ENCODE measurements around the gene NIM1K. TPM values are rescaled to one million over a fixed set of nuclear protein-coding genes. Genes with fewer than 3 reads are reported as not detected.

Gene NIM1K
- total and polyA plus RNA-seq, 10 of the 15 experiments (the other 5 are each of a cell fraction or from before 2014, with no cell fraction given), result 0.27 to 1.7 (median 0.66) TPM

DNA sequence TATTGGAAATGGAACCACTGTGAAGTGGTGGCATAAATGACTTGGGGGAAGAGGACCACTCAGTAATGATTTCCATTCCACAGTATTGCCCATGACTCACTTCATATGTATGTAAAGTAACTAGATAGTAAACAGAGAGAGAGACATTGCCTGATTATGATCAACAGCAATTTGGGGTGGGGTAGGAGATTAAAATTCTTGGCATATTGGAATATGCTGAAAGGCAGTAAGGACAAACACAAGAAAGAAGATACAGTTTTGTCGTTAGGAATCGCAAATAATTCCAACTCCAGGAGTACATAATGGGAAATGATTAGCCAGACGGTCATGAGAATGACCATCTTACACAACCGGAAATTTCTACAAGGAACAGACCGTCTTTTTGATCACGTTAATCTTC, 122.7 kb downstream of the NIM1K start (continued):
- no peak for TF ChIP-seq TCF3 (IDR thresholded peaks at IDR 0.05; ENCODE audit: borderline replicate concordance, insufficient read depth, low read depth, low read length)

DNA sequence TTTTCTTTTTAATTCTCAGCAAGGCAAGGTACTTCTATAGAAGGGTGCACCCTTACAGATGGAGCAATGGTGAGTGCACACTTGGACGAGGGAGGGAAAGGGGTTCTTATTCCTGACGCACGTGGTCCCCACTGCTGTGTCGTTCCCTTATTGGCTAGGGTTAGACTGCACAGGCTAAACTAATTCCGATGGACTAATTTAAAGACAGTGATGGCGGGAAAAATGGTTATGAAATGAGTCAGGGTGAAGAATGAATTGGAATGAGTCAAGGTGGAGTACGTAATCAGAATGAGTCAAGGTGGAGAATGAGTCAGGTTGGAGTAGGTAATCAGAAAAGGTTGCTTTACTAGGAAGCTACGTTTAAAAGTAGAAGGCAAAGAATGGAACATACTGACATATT, 123.2 kb downstream of the NIM1K start:
- 45% methylated on average over 8 of the region's 8 CpGs for WGBS (ENCODE audit: insufficient coverage, insufficient replicate concordance, low lambda C conversion rate, missing lambda C conversion rate)
- in situ Hi-C loops (cut with MboI), result no loop called here
- H3K9ac ChIP-seq (ENCODE audit: control insufficient read depth, insufficient read depth, low read length), result no peak overlapping the region
- BruUV-seq (replicated peaks), result no TSS peak
- H3K27ac ChIP-seq (ENCODE audit: control insufficient read depth, insufficient read depth), result no peak overlapping the region; the same call in 1 of the 2 replicates
- SMC1A ChIA-PET (ENCODE audit: uncharacterized antibody, unreplicated experiment), result no interaction called here
- DNase-seq (ENCODE audit: low read depth, low spot score) (no peak), FAIRE-seq (no peak), ATAC-seq (no peak)
- no peak overlapping the region for H3K4me3 ChIP-seq
- H3K4me2 ChIP-seq (ENCODE audit: control insufficient read depth, insufficient read depth), result no peak overlapping the region
- H3K9me3 ChIP-seq (replicated peaks; ENCODE audit: control insufficient read depth, insufficient read depth, low read length), result no peaks in the 10 kb centered on the region; the same call in 1 of the 3 replicates
- RAD21 ChIA-PET (ENCODE audit: unreplicated experiment), result interaction anchor here (0.6 to 0.8 kb wide), 3 partner anchors 9 to 169 kb away, joined by 3 to 4 read pairs (median 3); no protein-coding TSS in a partner anchor
- CTCF ChIA-PET, result interaction anchor here (0.9 to 2.3 kb wide), 3 partner anchors 9 to 169 kb away, joined by 3 to 11 read pairs (median 6); partner anchors contain the start of gene TMEM267
- POLR2A ChIA-PET, result interaction anchor here (0.5 to 1.1 kb wide), 6 partner anchors 12 to 273 kb away, joined by 3 to 4 read pairs (median 3); no protein-coding TSS in a partner anchor
- peaks cover 6% of the 10 kb centered on the region for H3K4me1 ChIP-seq (ENCODE audit: control insufficient read depth, insufficient read depth, low read length)
- H3K27me3 ChIP-seq (replicated peaks in 1 of 2; ENCODE audit: control insufficient read depth in 2 of 2, insufficient read depth in 2 of 2, low read length in 1 of 2), result no peaks in the 10 kb centered on the region
- intact Hi-C loops (cut with micrococcal nuclease; ENCODE audit: unreplicated experiment), result no loop called here
- H3K36me3 ChIP-seq (ENCODE audit: control insufficient read depth in 2 of 2, insufficient read depth in 2 of 2, low read length in 1 of 2), result no peaks in the 10 kb centered on the region; a peak in 1 of 4 replicates
- H3K79me2 ChIP-seq (ENCODE audit: control insufficient read depth, insufficient read depth, low read length), result peaks cover 30% of the 10 kb centered on the region
- no peak overlapping the region; the same call in 1 of the 2 replicates for H2AFZ ChIP-seq (ENCODE audit: control insufficient read depth, low read depth, low read length)
- no peaks in the 10 kb centered on the region for H4K20me1 ChIP-seq (ENCODE audit: control insufficient read depth, insufficient read depth)
- TF ChIP-seq JUNB (IDR thresholded peaks at IDR 0.05), result peak; percentile 96
- TF ChIP-seq GATAD2B (conservative IDR thresholded peaks at IDR 0.05; ENCODE audit: low read depth), result no peak
- TF ChIP-seq, protein P1, sequence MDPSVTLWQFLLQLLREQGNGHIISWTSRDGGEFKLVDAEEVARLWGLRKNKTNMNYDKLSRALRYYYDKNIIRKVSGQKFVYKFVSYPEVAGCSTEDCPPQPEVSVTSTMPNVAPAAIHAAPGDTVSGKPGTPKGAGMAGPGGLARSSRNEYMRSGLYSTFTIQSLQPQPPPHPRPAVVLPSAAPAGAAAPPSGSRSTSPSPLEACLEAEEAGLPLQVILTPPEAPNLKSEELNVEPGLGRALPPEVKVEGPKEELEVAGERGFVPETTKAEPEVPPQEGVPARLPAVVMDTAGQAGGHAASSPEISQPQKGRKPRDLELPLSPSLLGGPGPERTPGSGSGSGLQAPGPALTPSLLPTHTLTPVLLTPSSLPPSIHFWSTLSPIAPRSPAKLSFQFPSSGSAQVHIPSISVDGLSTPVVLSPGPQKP (IDR thresholded peaks at IDR 0.05; ENCODE audit: low read depth, low read length), result no peak
- no peak for TF ChIP-seq CBFB (IDR thresholded peaks at IDR 0.05; ENCODE audit: low read depth)
- no peak for TF ChIP-seq RELA (IDR thresholded peaks at IDR 0.05; ENCODE audit: borderline replicate concordance, partially characterized antibody)
- TF ChIP-seq PAX8 (IDR thresholded peaks at IDR 0.05), result no peak
- TF ChIP-seq, protein P2, sequence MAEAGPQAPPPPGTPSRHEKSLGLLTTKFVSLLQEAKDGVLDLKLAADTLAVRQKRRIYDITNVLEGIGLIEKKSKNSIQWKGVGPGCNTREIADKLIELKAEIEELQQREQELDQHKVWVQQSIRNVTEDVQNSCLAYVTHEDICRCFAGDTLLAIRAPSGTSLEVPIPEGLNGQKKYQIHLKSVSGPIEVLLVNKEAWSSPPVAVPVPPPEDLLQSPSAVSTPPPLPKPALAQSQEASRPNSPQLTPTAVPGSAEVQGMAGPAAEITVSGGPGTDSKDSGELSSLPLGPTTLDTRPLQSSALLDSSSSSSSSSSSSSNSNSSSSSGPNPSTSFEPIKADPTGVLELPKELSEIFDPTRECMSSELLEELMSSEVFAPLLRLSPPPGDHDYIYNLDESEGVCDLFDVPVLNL (IDR thresholded peaks at IDR 0.05; ENCODE audit: low read depth, low read length), result peak; percentile 42; the same call in 1 of the 2 replicates
- no peak for TF ChIP-seq KDM1A (IDR thresholded peaks at IDR 0.05; ENCODE audit: borderline replicate concordance)
- TF ChIP-seq, protein P3, sequence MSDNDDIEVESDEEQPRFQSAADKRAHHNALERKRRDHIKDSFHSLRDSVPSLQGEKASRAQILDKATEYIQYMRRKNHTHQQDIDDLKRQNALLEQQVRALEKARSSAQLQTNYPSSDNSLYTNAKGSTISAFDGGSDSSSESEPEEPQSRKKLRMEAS (IDR thresholded peaks at IDR 0.05; ENCODE audit: low read depth, low read length), result no peak
- peak; percentile 76; the same call in 1 of the 2 replicates for TF ChIP-seq NFIC (IDR thresholded peaks at IDR 0.05; ENCODE audit: low read depth, low read length)
- TF ChIP-seq, protein P4, sequence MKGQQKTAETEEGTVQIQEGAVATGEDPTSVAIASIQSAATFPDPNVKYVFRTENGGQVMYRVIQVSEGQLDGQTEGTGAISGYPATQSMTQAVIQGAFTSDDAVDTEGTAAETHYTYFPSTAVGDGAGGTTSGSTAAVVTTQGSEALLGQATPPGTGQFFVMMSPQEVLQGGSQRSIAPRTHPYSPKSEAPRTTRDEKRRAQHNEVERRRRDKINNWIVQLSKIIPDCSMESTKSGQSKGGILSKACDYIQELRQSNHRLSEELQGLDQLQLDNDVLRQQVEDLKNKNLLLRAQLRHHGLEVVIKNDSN (IDR thresholded peaks at IDR 0.05; ENCODE audit: borderline replicate concordance, extremely low read length, insufficient read depth, low read depth, low read length), result no peak
- TF ChIP-seq RUNX3 (IDR thresholded peaks at IDR 0.05; ENCODE audit: low read length), result no peak; the same call in 1 of the 2 replicates
- TF ChIP-seq CHD1 (IDR thresholded peaks at IDR 0.05; ENCODE audit: low read depth, low read length), result no peak
- TF ChIP-seq MEF2B (IDR thresholded peaks at IDR 0.05; ENCODE audit: partially characterized antibody, poor library complexity, severe bottlenecking), result no peak
- TF ChIP-seq, protein P5, sequence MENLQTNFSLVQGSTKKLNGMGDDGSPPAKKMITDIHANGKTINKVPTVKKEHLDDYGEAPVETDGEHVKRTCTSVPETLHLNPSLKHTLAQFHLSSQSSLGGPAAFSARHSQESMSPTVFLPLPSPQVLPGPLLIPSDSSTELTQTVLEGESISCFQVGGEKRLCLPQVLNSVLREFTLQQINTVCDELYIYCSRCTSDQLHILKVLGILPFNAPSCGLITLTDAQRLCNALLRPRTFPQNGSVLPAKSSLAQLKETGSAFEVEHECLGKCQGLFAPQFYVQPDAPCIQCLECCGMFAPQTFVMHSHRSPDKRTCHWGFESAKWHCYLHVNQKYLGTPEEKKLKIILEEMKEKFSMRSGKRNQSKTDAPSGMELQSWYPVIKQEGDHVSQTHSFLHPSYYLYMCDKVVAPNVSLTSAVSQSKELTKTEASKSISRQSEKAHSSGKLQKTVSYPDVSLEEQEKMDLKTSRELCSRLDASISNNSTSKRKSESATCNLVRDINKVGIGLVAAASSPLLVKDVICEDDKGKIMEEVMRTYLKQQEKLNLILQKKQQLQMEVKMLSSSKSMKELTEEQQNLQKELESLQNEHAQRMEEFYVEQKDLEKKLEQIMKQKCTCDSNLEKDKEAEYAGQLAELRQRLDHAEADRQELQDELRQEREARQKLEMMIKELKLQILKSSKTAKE (IDR thresholded peaks at IDR 0.05; ENCODE audit: low read depth, poor library complexity, severe bottlenecking), result no peak
- TF ChIP-seq IKZF2 (IDR thresholded peaks at IDR 0.05), result peak in 1 of 2 experiments; percentile 37; a peak in 1 of 4 replicates
- TF ChIP-seq DPF2 (IDR thresholded peaks at IDR 0.05), result no peak
